Activated T-cell treated with anti-CD3 and anti-CD28 coated beads, Interleukin-2, amount 50 U/mL, for 4 hours (primary cell): ENCODE measurements around the gene CNDP1. TPM values are rescaled to one million over a fixed set of nuclear protein-coding genes. Genes with fewer than 3 reads are reported as not detected.

ENCODE experiments used
- ATAC-seq, 2 donors: fragments of 200-7000 bp; cut with Tn5 transposase; one replicate each; pipeline ENCODE4 v1.10.0; 2021
- DNase-seq: peaks from one replicate; pipeline ENCODE4 v3.0.0-alpha.2; 2020
- H3K27me3 Mint-ChIP-seq: one replicate; pipeline ENCODE4 v1.8.0; 2021; ENCODE audit warnings: low read depth, mixed read lengths
- H3K36me3 Mint-ChIP-seq: one replicate; pipeline ENCODE4 v1.8.0; 2022; ENCODE audit warnings: mixed read lengths; ENCODE audit not compliant: insufficient read depth
- H3K4me1 Mint-ChIP-seq: one replicate; pipeline ENCODE4 v1.8.0; 2021; ENCODE audit warnings: low read depth, mixed read lengths
- H3K4me3 Mint-ChIP-seq: one replicate; pipeline ENCODE4 v1.8.0; 2021; ENCODE audit warnings: mild to moderate bottlenecking, moderate library complexity, mixed read lengths
- H3K9me3 Mint-ChIP-seq: one replicate; pipeline ENCODE4 v1.8.0; 2021; ENCODE audit warnings: mixed read lengths
- total RNA-seq, 3 donors: library from RNA; stranded (reverse); gene quantifications; one replicate each; pipeline ENCODE4 v1.2.1, GENCODE V29; 2021

CNDP1 gene
- total RNA-seq, 3 donors from 2014 or later = 0.15 to 0.49 (median 0.40) TPM

GRCh38 chr18:74511823-74512222 lies 22.5 kb upstream of the CNDP1 start:
- Mint-ChIP-seq H3K36me3 (peaks cover 53% of the 10 kb centered on the region), H3K9me3 (no peaks in the 10 kb centered on the region), H3K4me3 (no peak overlapping the region), H3K27me3 (no peaks in the 10 kb centered on the region), H3K4me1 (peaks cover 7% of the 10 kb centered on the region)
- no peak for ATAC-seq
- no peak for DNase-seq

DNA sequence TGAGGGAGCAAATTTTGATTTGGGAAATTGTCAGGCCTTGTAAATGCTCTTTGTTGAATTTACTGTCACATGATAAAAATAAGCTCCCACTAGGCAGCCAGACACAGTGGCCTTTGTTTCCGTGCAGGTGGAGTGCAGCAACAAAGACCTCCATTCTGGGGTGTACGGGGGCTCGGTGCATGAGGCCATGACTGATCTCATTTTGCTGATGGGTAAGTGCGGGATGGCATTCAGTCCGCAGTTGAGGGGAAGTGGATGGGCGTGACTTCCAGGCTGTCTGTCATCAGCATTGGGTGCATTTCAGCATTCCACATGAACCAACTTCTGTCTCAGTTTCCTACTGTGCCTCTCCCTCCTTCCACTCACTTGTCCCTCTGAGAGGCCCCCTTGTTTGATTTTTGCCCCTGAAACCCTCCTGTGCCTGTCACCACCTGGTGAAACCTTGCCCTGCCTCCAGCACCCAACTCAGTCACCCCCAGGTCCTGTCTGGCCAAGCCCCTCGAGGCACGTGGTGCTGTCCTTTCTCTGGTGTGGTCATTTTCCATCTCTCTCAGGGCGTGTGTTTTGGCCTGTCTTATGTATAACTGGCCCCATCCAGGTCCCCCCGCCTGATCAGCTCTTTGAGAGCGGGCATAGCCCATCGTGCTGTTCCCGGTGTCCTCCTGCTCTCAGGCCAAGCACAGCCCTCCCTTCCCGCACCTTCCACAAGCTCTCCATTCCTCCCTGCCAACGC lies 21.8 kb upstream of the CNDP1 start:
- Mint-ChIP-seq H3K9me3 (no peaks in the 10 kb centered on the region), H3K36me3 (peaks cover 49% of the 10 kb centered on the region), H3K4me1 (peaks cover 2% of the 10 kb centered on the region), H3K4me3 (no peak overlapping the region), H3K27me3 (no peaks in the 10 kb centered on the region)
- ATAC-seq (no peak), DNase-seq (no peak)

- no peak overlapping the region for H3K4me3 Mint-ChIP-seq
- H3K4me1 Mint-ChIP-seq = no peaks in the 10 kb centered on the region
- no peaks in the 10 kb centered on the region for H3K27me3 Mint-ChIP-seq
- ATAC-seq (no peak), DNase-seq (no peak)
- H3K36me3 Mint-ChIP-seq = peaks cover 44% of the 10 kb centered on the region
- H3K9me3 Mint-ChIP-seq = no peaks in the 10 kb centered on the region
Observed at GRCh38 chr18:74513149-74513882, 21.0 kb upstream of the CNDP1 start.

GRCh38 chr18:74513883-74514205 lies 20.5 kb upstream of the CNDP1 start:
- ATAC-seq (no peak), DNase-seq (no peak)
- peaks cover 43% of the 10 kb centered on the region for H3K36me3 Mint-ChIP-seq
- H3K27me3 Mint-ChIP-seq = no peaks in the 10 kb centered on the region
- no peak overlapping the region for H3K4me3 Mint-ChIP-seq
- no peaks in the 10 kb centered on the region for H3K9me3 Mint-ChIP-seq
- no peaks in the 10 kb centered on the region for H3K4me1 Mint-ChIP-seq

DNA sequence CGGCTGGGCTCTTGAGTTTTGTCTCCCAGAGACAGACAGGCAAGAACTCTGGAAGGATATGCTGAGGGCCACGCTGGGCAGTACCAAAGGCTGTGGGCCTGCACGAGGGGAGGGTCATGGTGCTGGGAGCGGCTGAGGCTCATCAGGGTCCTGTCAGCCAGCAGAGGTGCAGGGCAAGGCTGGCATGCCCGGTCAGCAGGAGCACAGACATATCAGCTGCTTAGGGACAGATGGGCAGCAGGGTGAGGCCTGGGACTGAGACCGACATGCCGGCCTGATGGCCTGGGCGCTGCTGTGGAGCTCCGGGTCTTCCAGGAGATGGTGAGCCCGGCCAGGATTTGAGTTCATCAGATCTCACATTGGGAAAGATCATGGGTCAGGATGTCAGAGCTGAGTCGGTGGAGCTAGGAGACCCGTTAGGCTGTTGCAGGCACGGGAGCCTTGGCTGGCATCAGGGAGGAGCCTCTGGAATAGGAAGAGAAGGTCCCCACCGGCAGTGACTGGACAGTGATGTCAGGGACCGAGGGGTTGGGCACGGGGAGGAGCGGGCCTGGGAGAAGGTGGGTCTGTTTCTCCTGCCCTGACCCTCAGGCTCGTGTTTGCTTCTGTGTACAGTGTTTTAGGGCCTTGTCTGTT lies 19.3 kb upstream of the CNDP1 start:
- no peak for ATAC-seq

DNA sequence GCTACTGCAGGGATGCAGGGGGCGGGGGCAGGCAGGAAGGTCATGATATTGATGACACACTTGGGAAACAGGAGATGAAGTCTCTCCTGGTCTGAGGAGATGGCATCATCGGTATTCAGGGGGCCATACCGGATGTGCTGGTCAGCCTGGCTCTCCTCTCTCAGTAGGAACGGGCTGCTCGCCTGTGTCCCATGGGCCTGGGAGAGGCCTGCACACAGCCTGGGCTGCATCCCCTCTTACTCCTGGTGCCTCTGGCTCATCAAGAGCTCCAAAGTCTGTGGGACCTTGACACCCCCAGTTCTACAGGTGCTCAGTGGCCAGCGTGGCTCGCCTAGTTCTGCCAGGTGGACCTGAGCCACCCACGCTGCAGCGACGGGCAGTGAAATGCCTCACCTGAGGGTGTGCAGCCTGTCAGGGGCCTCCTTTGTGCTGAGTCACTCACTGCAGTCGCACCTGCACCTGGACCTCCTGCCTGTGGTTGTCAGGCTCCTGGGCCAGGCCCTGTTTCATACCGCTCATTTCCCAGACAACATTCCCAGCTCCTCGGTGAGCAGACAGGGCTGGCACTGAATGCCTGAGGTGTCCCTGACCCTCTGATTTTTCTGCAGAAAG lies 18.6 kb upstream of the CNDP1 start:
- peaks cover 48% of the 10 kb centered on the region for H3K36me3 Mint-ChIP-seq

More for the DNA sequence above, 19.3 kb upstream of the CNDP1 start:
- no peaks in the 10 kb centered on the region for H3K27me3 Mint-ChIP-seq
- no peak overlapping the region for H3K4me3 Mint-ChIP-seq
- no peaks in the 10 kb centered on the region for H3K4me1 Mint-ChIP-seq
- DNase-seq = no peak
- H3K36me3 Mint-ChIP-seq = peaks cover 49% of the 10 kb centered on the region
- H3K9me3 Mint-ChIP-seq = no peaks in the 10 kb centered on the region

GRCh38 chr18:74516271-74517235 lies 17.7 kb upstream of the CNDP1 start:
- no peaks in the 10 kb centered on the region for H3K27me3 Mint-ChIP-seq
- no peaks in the 10 kb centered on the region for H3K9me3 Mint-ChIP-seq
- DNase-seq (no peak), ATAC-seq (no peak)
- H3K4me3 Mint-ChIP-seq = no peak overlapping the region
- H3K36me3 Mint-ChIP-seq = peaks cover 52% of the 10 kb centered on the region
- H3K4me1 Mint-ChIP-seq = no peaks in the 10 kb centered on the region

More for the DNA sequence above, 18.6 kb upstream of the CNDP1 start:
- DNase-seq = no peak
- no peaks in the 10 kb centered on the region for H3K9me3 Mint-ChIP-seq
- no peaks in the 10 kb centered on the region for H3K4me1 Mint-ChIP-seq
- no peak for ATAC-seq
- no peak overlapping the region for H3K4me3 Mint-ChIP-seq
- H3K27me3 Mint-ChIP-seq = no peaks in the 10 kb centered on the region

DNA sequence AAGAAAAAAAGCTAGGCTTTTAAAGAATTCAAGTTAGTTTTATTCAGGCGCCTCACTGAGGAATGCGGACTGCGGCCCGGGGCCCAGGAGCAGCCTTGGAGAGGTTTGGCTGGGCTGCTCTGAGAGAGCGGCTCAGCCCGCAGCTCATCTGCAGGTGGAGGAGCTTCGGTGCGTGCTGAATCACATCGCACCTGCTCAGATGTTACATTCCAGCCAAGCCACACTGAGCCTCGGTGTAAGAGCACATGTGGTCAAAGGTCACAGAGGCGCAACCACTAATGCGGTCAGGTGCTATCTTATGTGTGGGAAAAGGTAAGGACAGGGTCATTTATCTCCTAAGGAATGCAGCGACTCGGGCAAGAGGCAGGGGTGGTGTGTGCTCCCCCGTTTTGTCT lies 17.1 kb upstream of the CNDP1 start:
- peaks cover 52% of the 10 kb centered on the region for H3K36me3 Mint-ChIP-seq
- ATAC-seq (no peak), DNase-seq (no peak)
- no peaks in the 10 kb centered on the region for H3K4me1 Mint-ChIP-seq
- no peaks in the 10 kb centered on the region for H3K9me3 Mint-ChIP-seq
- no peak overlapping the region for H3K4me3 Mint-ChIP-seq
- H3K27me3 Mint-ChIP-seq = no peaks in the 10 kb centered on the region

- no peaks in the 10 kb centered on the region for H3K27me3 Mint-ChIP-seq
- H3K4me3 Mint-ChIP-seq = no peak overlapping the region
- no peak for DNase-seq
- ATAC-seq = no peak
- peaks cover 43% of the 10 kb centered on the region for H3K36me3 Mint-ChIP-seq
- no peaks in the 10 kb centered on the region for H3K4me1 Mint-ChIP-seq
- no peaks in the 10 kb centered on the region for H3K9me3 Mint-ChIP-seq
Observed at GRCh38 chr18:74518456-74519295, 15.6 kb upstream of the CNDP1 start.

- ATAC-seq (no peak), DNase-seq (no peak)
- no peaks in the 10 kb centered on the region for H3K9me3 Mint-ChIP-seq
- H3K36me3 Mint-ChIP-seq = peaks cover 42% of the 10 kb centered on the region
- H3K4me3 Mint-ChIP-seq = no peak overlapping the region
- no peaks in the 10 kb centered on the region for H3K27me3 Mint-ChIP-seq
- H3K4me1 Mint-ChIP-seq = no peaks in the 10 kb centered on the region
Observed at GRCh38 chr18:74519320-74520095, 14.8 kb upstream of the CNDP1 start.

- ATAC-seq (no peak), DNase-seq (no peak)
- Mint-ChIP-seq H3K27me3 (no peaks in the 10 kb centered on the region), H3K9me3 (no peaks in the 10 kb centered on the region), H3K36me3 (peaks cover 36% of the 10 kb centered on the region), H3K4me1 (no peaks in the 10 kb centered on the region), H3K4me3 (no peak overlapping the region)
Observed at GRCh38 chr18:74520096-74520833, 14.0 kb upstream of the CNDP1 start.

DNA sequence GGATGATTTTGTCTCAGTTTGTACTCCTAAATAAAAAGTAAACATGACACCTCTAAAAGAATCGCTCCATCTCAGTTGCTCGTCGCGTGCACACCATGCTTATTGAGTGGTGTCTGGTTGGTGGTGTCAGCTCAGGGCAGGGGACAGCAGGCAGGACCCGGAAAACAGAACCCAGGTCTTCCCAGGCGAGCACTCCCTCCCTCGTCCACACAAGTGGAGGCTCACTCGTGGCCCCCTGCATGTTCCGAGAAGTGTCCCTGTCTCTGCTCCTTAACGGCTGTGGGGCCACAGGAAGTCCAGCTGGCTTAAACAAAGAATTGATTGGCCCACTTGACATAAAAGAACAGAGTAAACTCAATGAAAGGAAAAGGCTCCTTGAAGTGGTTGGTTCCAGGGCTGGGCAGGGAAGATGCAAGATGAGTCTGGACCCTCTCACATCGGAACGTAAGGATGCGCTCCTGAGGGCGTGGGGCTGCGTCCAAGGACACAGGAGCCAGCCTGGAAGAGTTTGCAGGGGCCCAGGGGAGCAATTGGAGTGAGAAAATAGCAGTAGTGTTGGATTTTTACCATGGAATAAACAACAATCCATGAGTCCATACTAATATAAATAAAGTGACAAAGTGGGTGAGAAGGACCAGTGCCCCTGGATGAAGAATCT lies 13.1 kb upstream of the CNDP1 start:
- ATAC-seq (no peak), DNase-seq (no peak)
- no peaks in the 10 kb centered on the region for H3K27me3 Mint-ChIP-seq
- no peaks in the 10 kb centered on the region for H3K9me3 Mint-ChIP-seq
- H3K36me3 Mint-ChIP-seq = peaks cover 36% of the 10 kb centered on the region
- no peak overlapping the region for H3K4me3 Mint-ChIP-seq
- no peaks in the 10 kb centered on the region for H3K4me1 Mint-ChIP-seq
